ENCODE results near the gene DYDC2.

DNA sequence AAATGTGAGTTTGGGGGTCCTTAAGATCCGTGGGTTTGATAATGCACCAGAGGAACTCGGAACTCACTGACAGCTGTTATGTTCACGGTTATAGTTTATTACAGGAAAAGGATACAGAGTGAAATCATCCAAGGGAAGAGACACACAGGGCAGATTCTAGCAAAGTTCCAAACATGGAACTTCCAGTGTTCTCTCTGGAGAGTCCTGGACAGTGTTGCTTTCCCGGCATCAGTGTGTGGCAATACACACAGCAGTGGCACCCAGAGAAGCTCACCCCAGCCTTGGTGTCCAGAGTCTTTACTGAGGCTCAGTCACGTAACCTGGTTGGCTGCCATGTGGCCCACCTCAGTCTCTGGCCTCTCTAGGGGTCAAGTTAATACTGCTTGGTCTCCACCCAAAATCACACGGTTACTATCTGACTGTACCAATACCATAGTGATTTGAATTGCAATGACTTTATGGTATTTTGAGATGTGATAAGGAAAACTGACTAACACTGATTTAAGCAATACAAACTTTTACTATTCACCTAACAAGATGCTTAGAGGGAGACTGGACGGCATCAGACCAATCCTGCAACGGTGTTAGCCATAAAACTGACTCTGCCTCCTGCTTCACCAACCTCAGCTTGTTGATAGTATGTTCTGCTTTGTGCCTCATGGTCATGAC is 43.7 kb downstream of the DYDC2 start:
- no peak for TF ChIP-seq EZH2 (IDR thresholded peaks at IDR 0.05; ENCODE audit: borderline replicate concordance, low read length)
- TF ChIP-seq, protein P1, sequence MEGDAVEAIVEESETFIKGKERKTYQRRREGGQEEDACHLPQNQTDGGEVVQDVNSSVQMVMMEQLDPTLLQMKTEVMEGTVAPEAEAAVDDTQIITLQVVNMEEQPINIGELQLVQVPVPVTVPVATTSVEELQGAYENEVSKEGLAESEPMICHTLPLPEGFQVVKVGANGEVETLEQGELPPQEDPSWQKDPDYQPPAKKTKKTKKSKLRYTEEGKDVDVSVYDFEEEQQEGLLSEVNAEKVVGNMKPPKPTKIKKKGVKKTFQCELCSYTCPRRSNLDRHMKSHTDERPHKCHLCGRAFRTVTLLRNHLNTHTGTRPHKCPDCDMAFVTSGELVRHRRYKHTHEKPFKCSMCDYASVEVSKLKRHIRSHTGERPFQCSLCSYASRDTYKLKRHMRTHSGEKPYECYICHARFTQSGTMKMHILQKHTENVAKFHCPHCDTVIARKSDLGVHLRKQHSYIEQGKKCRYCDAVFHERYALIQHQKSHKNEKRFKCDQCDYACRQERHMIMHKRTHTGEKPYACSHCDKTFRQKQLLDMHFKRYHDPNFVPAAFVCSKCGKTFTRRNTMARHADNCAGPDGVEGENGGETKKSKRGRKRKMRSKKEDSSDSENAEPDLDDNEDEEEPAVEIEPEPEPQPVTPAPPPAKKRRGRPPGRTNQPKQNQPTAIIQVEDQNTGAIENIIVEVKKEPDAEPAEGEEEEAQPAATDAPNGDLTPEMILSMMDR (conservative IDR thresholded peaks at IDR 0.05 in 1 of 2, IDR thresholded peaks at IDR 0.05 in 1 of 2; ENCODE audit: extremely low read depth in 1 of 2, insufficient read depth in 1 of 2, low read depth in 1 of 2, low read length in 2 of 2), result no peak
